T-helper 2 cell treated with Interferon-gamma antibody and Interleukin-4, amounts not matched to agents 5 μg/mL and 100 μg/mL, for 36 hours (primary cell): ENCODE measurements around the gene TM9SF1.

ENCODE experiments used
- DNase-seq: peaks from one replicate; pipeline ENCODE4 v3.0.0; 2021; ENCODE audit warnings: low spot score
- H3K27ac Mint-ChIP-seq: one replicate; pipeline ENCODE4 v1.8.0; 2021; ENCODE audit warnings: mild to moderate bottlenecking, mixed read lengths
- H3K27me3 Mint-ChIP-seq: one replicate; pipeline ENCODE4 v1.8.0; 2021; ENCODE audit warnings: low read depth, mixed read lengths
- H3K36me3 Mint-ChIP-seq: one replicate; pipeline ENCODE4 v1.8.0; 2021; ENCODE audit warnings: low read depth, mixed read lengths
- H3K4me1 Mint-ChIP-seq: one replicate; pipeline ENCODE4 v1.8.0; 2021; ENCODE audit warnings: low read depth, mixed read lengths
- H3K4me3 Mint-ChIP-seq: one replicate; pipeline ENCODE4 v1.8.0; 2022; ENCODE audit warnings: mild to moderate bottlenecking, moderate library complexity, mixed read lengths
- H3K9me3 Mint-ChIP-seq: one replicate; pipeline ENCODE4 v1.8.0; 2021; ENCODE audit warnings: mixed read lengths

TM9SF1 gene, protein sequence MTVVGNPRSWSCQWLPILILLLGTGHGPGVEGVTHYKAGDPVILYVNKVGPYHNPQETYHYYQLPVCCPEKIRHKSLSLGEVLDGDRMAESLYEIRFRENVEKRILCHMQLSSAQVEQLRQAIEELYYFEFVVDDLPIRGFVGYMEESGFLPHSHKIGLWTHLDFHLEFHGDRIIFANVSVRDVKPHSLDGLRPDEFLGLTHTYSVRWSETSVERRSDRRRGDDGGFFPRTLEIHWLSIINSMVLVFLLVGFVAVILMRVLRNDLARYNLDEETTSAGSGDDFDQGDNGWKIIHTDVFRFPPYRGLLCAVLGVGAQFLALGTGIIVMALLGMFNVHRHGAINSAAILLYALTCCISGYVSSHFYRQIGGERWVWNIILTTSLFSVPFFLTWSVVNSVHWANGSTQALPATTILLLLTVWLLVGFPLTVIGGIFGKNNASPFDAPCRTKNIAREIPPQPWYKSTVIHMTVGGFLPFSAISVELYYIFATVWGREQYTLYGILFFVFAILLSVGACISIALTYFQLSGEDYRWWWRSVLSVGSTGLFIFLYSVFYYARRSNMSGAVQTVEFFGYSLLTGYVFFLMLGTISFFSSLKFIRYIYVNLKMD

DNA sequence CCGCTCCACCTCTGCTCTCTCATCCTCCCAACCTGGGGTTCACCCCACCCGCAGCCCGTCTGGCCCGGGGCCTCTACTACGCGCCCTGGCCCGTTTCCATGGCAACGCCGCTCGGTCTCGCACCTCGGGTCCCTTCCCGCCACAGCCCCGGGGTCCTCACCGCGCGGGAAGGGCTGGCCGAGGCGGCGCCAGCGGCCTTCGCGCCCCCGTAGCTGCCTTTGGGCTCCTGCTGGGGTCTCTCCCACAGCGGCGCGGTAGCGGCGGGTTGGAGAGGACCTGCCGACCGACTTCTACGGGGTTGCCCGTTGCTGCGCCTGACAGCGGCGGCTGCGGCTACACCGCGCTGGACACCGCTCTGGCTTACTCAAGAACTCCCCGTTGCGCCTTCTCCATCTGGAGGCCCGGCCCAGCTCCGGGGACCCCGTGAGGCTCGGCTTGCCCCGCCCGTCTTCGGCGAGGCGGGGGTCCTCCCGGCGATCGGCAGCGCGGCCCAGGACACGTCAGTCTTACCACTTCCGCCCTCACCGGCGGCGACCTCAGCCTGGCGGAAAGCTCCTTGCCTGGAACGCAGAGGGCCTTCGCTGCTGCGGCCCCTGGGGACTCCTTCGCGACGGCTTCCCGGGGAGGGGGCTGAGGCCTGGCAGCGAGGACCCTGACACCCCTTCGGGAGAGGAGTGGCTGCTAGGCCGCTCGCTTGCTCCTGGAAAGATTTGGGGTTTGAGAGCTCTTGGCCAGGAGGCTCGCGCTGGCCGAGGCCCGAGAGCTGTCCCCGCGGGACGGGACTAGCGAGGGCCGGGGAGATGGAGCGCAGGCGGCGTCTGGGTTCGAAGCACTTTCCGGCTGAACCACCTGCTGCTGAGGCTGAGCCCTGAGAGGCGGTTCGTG lies at the start of gene TM9SF1:
Gene TM9SF1, minus strand, starts transcription at position 256 of the 885 bp plus-strand sequence. CDS start 422 bp downstream, outside the sequence.
- H3K4me1 Mint-ChIP-seq: peaks cover 45% of the 10 kb centered on the region
- H3K27ac Mint-ChIP-seq: peak within 1 kb of the TSS; percentile 98
- peak within 1 kb of the TSS; percentile 98 for H3K4me3 Mint-ChIP-seq
- no peaks in the 10 kb centered on the region for H3K27me3 Mint-ChIP-seq
- DNase-seq: peak; percentile 84
- no peaks in the 10 kb centered on the region for H3K9me3 Mint-ChIP-seq
- H3K36me3 Mint-ChIP-seq: peaks cover 49% of the 10 kb centered on the region

DNA sequence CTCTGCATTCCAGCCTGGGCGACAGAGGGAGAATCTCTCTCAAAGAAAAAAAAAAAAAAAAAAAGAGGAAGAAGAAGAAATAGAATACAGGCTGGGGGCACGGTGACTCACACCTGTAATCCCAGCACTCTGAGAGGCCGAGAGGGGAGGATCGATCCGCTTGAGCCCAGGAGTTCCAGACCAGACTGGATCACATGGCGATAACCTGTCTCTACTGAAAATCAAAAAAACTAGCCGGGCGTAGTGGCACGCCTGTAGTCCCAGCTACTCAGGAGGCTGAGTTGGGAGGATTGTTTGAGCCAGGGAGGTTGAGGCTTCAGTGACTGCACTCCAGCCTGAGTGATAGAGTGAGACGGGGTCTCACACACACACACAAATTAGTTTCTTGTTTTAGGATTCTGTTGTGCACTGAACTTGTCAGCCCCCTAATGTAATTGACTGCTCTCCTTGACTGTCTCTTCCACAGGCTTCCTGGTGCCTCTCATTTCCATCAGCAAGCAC lies 48.1 kb upstream of the TM9SF1 start:
- Mint-ChIP-seq H3K4me1 (peaks cover 41% of the 10 kb centered on the region), H3K9me3 (no peaks in the 10 kb centered on the region), H3K27ac (peak overlapping the region; percentile 100), H3K36me3 (peaks cover 29% of the 10 kb centered on the region), H3K4me3 (peak overlapping the region; percentile 97), H3K27me3 (no peaks in the 10 kb centered on the region)
- DNase-seq: no peak

DNA sequence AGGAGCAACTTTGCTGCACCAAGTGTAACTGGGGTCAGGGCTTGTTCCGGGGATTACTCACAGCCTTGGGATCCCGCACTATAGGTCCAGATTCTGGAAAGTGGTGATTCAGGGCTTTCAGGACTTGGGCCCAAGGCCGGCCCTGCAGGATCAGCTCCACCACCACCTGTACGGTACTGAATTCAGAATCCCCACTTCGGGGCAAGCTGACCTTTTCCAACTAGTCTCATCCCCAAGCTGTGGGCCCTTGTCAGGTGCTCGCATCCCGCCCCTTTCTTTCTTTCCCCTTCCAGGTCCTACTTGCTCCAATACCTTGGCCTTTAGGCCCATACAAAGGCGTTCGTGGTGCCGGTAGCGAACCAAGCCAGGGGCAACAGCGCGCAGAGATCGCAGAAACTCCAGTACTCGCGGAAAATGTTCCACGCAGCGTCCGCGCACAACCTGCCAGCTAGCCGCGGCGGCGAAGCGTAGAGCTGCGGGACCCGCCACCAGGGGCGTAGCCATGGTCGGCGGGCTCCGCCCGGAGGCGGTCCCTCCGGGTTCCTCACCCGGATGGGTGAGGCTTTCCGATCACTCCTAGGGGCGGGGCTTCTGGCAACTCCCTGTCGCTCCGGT lies 46.7 kb upstream of the TM9SF1 start:
- H3K4me1 Mint-ChIP-seq: peaks cover 37% of the 10 kb centered on the region
- H3K36me3 Mint-ChIP-seq: peaks cover 42% of the 10 kb centered on the region
- peak overlapping the region; percentile 97 for H3K4me3 Mint-ChIP-seq
- no peaks in the 10 kb centered on the region for H3K27me3 Mint-ChIP-seq
- H3K9me3 Mint-ChIP-seq: no peaks in the 10 kb centered on the region
- peak; percentile 93 for DNase-seq
- H3K27ac Mint-ChIP-seq: peak overlapping the region; percentile 100

DNA sequence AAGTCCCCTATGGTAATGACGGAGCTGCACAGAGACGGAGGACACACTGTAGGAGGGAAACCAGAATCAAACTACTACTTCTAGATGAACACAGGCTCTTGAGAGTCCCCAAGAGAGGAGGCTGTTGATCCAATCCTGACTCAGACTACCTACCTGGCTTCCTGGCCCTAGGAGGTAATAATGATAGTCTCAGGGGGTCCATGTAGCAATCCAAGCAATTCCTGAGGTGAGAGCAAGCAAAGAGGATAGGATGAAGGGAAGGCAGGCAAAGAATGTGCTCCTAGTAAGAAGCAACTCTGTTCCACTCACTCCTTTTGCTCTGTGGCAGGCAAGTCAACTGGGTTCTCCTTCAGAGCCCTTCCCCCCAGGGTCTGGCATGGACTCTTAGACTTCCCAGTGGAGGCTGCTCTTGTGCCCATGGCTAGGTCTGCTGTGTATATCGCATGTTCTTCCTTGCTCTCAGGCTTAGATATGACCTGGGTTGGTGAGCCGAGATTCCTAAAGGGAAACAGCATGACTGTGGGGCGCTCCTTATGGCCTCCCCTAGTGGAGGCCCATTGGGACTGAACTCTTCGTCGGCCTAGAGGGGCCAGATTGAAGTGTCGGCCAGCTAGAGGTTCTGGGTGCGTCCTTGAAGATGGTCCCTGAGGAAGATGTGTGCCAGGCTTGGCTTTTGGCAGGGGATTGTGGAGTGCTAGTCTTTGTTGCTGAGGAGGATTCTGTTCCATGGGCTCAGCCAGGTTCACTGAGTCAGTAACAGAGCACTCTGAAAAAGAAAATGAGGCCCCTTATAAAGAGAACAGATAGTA lies 45.1 kb upstream of the TM9SF1 start:
- Mint-ChIP-seq H3K4me3 (peak overlapping the region; percentile 97), H3K9me3 (no peaks in the 10 kb centered on the region), H3K27me3 (no peaks in the 10 kb centered on the region), H3K4me1 (peaks cover 38% of the 10 kb centered on the region), H3K36me3 (peaks cover 57% of the 10 kb centered on the region), H3K27ac (peak overlapping the region; percentile 47)
- no peak for DNase-seq

DNA sequence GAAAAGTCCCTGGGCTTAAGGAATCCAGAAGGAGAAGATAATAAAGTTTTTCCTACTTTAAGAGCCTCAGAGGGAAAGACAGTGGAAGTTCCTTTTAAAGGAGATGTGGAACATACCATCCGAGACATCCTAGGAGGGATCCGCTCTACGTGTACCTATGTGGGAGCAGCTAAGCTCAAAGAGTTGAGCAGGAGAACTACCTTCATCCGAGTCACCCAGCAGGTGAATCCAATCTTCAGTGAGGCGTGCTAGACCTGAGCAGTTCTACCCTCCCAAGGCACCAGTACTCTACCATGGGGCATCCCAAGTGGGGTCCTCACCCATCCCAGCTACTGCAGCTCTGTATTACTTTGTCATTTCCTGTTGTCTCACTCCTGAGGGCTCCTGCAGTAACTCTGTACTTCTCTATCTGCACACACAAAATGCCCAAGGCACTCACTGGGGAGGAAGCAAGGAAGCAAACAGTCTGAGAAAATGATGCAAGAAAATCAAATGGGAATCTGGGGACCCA lies 43.3 kb upstream of the TM9SF1 start:
- Mint-ChIP-seq H3K4me3 (no peak overlapping the region), H3K27ac (peak overlapping the region; percentile 13), H3K27me3 (no peaks in the 10 kb centered on the region), H3K4me1 (peaks cover 49% of the 10 kb centered on the region), H3K9me3 (no peaks in the 10 kb centered on the region), H3K36me3 (peaks cover 70% of the 10 kb centered on the region)
- no peak for DNase-seq

DNA sequence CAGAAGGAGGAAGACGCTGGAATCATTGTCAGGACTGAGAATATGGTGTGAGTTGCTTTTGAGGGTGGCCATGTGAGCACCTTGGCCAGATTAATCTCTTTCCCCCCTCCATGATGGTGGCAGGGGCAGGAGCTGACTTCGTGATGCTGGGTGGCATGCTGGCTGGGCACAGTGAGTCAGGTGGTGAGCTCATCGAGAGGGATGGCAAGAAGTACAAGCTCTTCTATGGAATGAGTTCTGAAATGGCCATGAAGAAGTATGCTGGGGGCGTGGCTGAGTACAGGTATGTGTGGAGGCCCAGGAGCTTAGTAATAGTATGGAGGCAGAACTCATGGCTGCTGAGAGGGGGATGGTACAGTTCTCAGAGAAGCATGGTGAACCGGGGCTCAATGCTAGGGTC lies 42.9 kb upstream of the TM9SF1 start:
- Mint-ChIP-seq H3K36me3 (peaks cover 70% of the 10 kb centered on the region), H3K4me3 (no peak overlapping the region), H3K4me1 (peaks cover 53% of the 10 kb centered on the region), H3K27ac (peak overlapping the region; percentile 13), H3K9me3 (no peaks in the 10 kb centered on the region), H3K27me3 (no peaks in the 10 kb centered on the region)
- DNase-seq: no peak

DNA sequence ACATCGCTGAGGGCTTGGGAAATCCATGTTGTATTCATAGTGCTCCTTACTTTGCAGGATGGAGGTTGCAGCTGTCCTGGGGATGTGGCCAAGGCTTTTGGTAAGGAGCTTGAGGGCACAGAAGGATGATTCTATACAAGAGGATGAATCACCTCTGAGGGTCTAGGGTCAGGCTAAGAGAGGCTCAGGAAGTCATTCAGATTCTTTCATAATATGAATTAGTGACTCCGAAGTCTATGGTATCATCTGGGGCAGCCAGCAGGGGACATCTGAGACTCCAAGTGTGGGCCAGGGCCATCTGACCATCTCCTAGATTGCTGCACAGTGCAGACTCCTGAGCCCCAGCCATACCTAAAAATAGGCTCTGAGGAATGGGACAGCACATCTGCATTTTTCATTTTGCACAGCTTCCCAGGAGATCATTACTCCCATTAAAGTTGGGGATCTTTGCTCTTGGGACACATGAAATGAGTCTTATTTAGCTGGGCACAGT lies 42.3 kb upstream of the TM9SF1 start:
- no peaks in the 10 kb centered on the region for H3K9me3 Mint-ChIP-seq
- H3K27ac Mint-ChIP-seq: no peak overlapping the region
- H3K36me3 Mint-ChIP-seq: peaks cover 70% of the 10 kb centered on the region
- H3K4me1 Mint-ChIP-seq: peaks cover 53% of the 10 kb centered on the region
- no peaks in the 10 kb centered on the region for H3K27me3 Mint-ChIP-seq
- no peak overlapping the region for H3K4me3 Mint-ChIP-seq
- no peak for DNase-seq

DNA sequence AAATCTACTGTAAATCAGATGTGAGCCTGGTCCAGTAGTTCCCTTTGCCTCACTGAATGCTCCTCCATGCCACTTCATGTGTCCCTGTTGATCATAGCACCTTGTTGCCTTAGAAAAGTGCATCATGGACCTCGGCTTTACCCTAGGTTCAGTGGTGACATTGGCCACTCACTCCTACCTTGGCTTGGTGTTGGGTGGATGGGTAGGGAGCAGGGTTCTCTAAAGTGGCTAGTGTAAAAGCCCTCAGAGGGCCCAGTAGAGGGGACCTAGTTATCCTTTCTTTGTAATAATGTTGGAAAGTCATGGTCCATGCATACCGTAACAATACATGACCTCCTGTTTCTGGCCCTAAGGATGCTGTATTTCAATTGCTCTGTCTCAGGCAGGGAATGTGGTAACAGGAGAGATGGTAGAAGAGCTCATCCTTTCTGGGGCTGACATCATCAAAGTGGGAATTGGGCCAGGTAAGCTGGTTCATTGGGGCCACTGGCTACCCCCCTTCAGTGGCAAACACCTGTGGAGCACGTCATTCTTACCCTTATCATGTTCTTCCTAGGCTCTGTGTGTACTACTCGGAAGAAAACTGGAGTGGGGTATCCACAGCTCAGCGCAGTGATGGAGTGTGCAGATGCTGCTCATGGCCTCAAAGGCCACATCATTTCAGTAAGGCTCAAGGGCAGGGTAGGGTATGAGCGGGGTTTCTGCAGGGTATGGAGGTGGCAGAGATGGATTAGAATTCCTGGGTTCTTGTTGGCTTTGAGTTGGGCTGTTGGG lies 41.6 kb upstream of the TM9SF1 start:
- no peaks in the 10 kb centered on the region for H3K9me3 Mint-ChIP-seq
- H3K27ac Mint-ChIP-seq: peak overlapping the region; percentile 21
- peaks cover 53% of the 10 kb centered on the region for H3K4me1 Mint-ChIP-seq
- no peaks in the 10 kb centered on the region for H3K27me3 Mint-ChIP-seq
- H3K4me3 Mint-ChIP-seq: no peak overlapping the region
- no peak for DNase-seq
- H3K36me3 Mint-ChIP-seq: peaks cover 69% of the 10 kb centered on the region

DNA sequence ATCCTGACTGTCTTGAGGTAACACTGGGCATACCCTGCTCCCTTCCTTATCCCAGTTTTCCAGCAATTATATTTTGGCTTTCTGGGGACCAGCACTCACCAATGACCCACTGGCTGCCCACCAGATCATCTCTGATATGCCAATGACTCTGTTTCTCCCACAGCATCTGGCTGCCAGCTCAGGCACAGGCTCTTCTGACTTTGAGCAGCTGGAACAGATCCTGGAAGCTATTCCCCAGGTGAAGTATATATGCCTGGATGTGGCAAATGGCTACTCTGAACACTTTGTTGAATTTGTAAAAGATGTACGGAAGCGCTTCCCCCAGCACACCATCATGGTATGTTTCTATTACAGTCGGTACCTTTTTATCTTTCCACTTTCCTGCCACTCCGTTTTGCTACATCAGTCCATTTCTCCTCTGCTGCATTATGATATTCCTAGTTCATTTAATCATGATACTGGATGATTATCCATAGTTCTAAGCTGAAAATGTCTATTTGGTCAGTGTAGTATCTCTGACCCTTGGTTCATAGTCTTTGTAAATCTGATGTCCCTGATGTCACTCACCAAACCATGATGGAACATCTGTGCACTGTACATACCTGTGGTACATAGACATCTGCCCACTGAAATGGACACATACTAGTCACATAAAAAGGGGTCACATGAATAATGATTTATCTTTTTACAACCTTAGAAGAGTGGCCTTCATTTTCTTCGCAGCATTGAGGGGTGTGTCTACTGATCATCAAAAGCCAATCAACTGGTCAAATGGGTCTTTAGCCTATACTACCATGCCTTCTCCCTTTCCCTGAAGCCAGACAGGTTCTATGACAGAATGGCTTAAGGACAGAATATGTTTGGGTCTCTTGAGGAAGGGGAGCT lies 40.8 kb upstream of the TM9SF1 start:
- H3K4me1 Mint-ChIP-seq: peaks cover 56% of the 10 kb centered on the region
- H3K9me3 Mint-ChIP-seq: no peaks in the 10 kb centered on the region
- H3K27ac Mint-ChIP-seq: peak overlapping the region; percentile 32
- DNase-seq: no peak
- no peak overlapping the region for H3K4me3 Mint-ChIP-seq
- peaks cover 68% of the 10 kb centered on the region for H3K36me3 Mint-ChIP-seq
- H3K27me3 Mint-ChIP-seq: no peaks in the 10 kb centered on the region

DNA sequence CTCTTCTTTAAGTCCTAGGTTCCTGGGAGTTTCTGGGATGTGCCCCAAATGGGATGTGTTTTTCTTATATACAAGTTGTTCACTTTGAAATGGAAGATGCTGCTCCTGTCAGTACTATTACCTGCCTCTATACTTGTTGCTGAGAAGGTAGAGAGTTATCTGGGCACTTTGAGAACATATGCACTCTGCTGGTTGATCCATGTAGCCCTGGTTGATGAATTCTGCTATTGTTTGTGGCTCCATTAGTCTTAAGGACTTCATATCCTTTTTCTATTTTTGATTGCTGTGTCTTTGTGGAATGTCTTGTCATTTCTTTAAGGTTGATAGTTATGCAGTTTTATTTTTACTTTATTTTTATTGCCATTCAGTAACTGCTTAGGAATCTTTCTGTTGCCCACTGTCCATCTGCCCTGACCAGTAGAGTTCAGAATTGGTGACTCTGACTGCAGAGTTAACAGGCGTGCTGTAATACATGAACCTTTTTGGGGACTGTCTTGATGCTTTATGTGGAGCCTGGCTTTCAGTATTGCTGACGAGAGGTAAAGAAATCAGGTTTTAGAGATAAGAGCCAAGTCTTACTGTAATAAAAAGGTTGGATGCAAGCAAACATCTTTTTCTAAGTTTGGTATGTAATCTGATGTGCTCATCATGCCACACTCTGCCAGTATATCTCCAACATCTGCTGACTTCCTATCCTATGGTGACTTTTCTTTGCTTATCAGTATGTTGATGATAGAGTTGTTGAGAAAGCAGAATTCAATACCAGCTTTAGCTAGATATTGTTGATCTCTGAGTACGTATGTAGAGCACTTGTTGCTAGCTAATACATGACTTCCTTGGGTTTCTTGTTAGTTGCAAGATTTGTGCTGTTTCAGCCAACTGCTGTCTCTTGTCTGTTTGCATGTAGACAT lies 39.1 kb upstream of the TM9SF1 start:
- Mint-ChIP-seq H3K27ac (peak overlapping the region; percentile 82), H3K36me3 (peaks cover 52% of the 10 kb centered on the region), H3K27me3 (no peaks in the 10 kb centered on the region), H3K4me3 (peak overlapping the region; percentile 95), H3K4me1 (peaks cover 45% of the 10 kb centered on the region), H3K9me3 (no peaks in the 10 kb centered on the region)
- DNase-seq: no peak

DNA sequence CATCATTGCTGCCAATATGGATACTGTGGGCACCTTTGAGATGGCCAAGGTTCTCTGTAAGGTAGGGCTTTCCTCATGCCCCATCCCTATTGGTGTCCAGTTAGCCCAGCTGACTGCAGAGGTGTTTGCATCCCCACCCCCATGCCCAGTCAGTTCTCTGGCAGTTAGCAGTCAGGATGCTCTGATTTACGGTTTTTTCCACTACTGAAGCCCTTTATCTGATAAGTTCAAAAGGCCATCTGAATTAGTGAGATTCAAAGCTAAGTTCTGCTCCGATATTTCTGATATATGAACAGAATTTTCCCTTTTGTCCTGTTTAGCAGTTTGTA lies 38.3 kb upstream of the TM9SF1 start:
- H3K4me1 Mint-ChIP-seq: peaks cover 39% of the 10 kb centered on the region
- H3K36me3 Mint-ChIP-seq: peaks cover 43% of the 10 kb centered on the region
- no peaks in the 10 kb centered on the region for H3K27me3 Mint-ChIP-seq
- H3K27ac Mint-ChIP-seq: peak overlapping the region; percentile 94
- no peaks in the 10 kb centered on the region for H3K9me3 Mint-ChIP-seq
- H3K4me3 Mint-ChIP-seq: peak overlapping the region; percentile 95
- DNase-seq: no peak
